CD4-positive, alpha-beta T cell treated with Interleukin-6 for 4 hours (primary cell): ENCODE measurements around the gene PTPRK.

Experiments used
- DNase-seq: peaks from one replicate; pipeline ENCODE4 v3.0.0-alpha.2; 2020; ENCODE audit warnings: mixed read lengths

PTPRK gene

GRCh38 chr6:128336436-128337095, 183.8 kb downstream of the PTPRK start:
- DNase-seq: no peak

- DNase-seq: no peak
These were observed 184.4 kb downstream of the PTPRK start for GRCh38 chr6:128335963-128336362.

- no peak for DNase-seq
These were observed 186.7 kb downstream of the PTPRK start for GRCh38 chr6:128333581-128334223.

- peak; percentile 29 for DNase-seq
These were observed 192.5 kb downstream of the PTPRK start for GRCh38 chr6:128327890-128328289.

- DNase-seq: no peak
These were observed 197.4 kb downstream of the PTPRK start for GRCh38 chr6:128323011-128323410.

- DNase-seq: no peak
These were observed 200.5 kb downstream of the PTPRK start for GRCh38 chr6:128319946-128320345.

- DNase-seq: no peak
These were observed 201.2 kb downstream of the PTPRK start for GRCh38 chr6:128319157-128319556.

GRCh38 chr6:128316258-128316929, 204.0 kb downstream of the PTPRK start:
- DNase-seq: no peak

GRCh38 chr6:128314190-128314589, 206.2 kb downstream of the PTPRK start:
- no peak for DNase-seq

GRCh38 chr6:128311944-128312570, 208.3 kb downstream of the PTPRK start:
- DNase-seq: no peak

GRCh38 chr6:128310451-128310850, 209.9 kb downstream of the PTPRK start:
- no peak for DNase-seq

GRCh38 chr6:128307671-128308070, 212.7 kb downstream of the PTPRK start:
- DNase-seq: no peak

- no peak for DNase-seq
These were observed 214.4 kb downstream of the PTPRK start for GRCh38 chr6:128305976-128306375.

GRCh38 chr6:128305228-128305627, 215.2 kb downstream of the PTPRK start:
- no peak for DNase-seq

GRCh38 chr6:128303870-128304269, 216.5 kb downstream of the PTPRK start:
- DNase-seq: no peak

GRCh38 chr6:128302942-128303341, 217.5 kb downstream of the PTPRK start:
- DNase-seq: no peak

- DNase-seq: no peak
These were observed 224.7 kb downstream of the PTPRK start for GRCh38 chr6:128295670-128296069.

GRCh38 chr6:128290221-128290620, 230.2 kb downstream of the PTPRK start:
- DNase-seq: no peak

- DNase-seq: no peak
These were observed 236.3 kb downstream of the PTPRK start for GRCh38 chr6:128284128-128284527.

- DNase-seq: no peak
These were observed 237.4 kb downstream of the PTPRK start for GRCh38 chr6:128282961-128283360.

GRCh38 chr6:128280960-128281359, 239.4 kb downstream of the PTPRK start:
- DNase-seq: no peak

- no peak for DNase-seq
These were observed 240.3 kb downstream of the PTPRK start for GRCh38 chr6:128280066-128280465.

- DNase-seq: no peak
These were observed 241.6 kb downstream of the PTPRK start for GRCh38 chr6:128278836-128279235.

GRCh38 chr6:128277379-128277778, 243.0 kb downstream of the PTPRK start:
- no peak for DNase-seq
